K562 (cell line): ENCODE results near the gene RLN2. TPM values are rescaled to one million over a fixed set of nuclear protein-coding genes. Genes with fewer than 3 reads are reported as not detected.

Experiments used
- ATAC-seq: fragments of 200-7000 bp; cut with Tn5 transposase; 3 replicates; pipeline ENCODE4 v1.9.1; 2020; ENCODE audit warnings: moderate library complexity
- BruUV-seq: library from RNA; stranded (reverse); fragments of 400-500 nt; replicated peaks from 2 replicates; lab custom pipeline; 2021; lab: Mats Ljungman, UMichigan
- CTCF ChIA-PET: fragments of 300-600 bp; formaldehyde crosslinking; extraction: SDS; loops from one replicate; lab custom pipeline; 2021; ENCODE audit warnings: low intra/inter-chr PET ratio; lab: Yijun Ruan, JAX
- POLR2A ChIA-PET: fragments of 300-600, 350-650 bp; sonication (Branson Sonifier 250); formaldehyde crosslinking; extraction: SDS; loops from one replicate; lab custom pipeline; 2021; ENCODE audit warnings: antibody characterized with exemption, inconsistent platforms; lab: Yijun Ruan, JAX
- DNase-seq, 4 experiments: peaks; one replicate each; pipeline versions ENCODE4 v3.0.0 to v3.0.0-alpha.2; 2011 to 2018; ENCODE audit warnings: low spot score in 3 of 4, mixed read lengths in 3 of 4; ENCODE audit errors: extremely low read depth in 1 of 4
- FAIRE-seq: peaks from 2 replicates; lab custom pipeline; 2011; peaks lifted over from hg19 to GRCh38; lab: Jason Lieb, UNC
- H2AFZ ChIP-seq: 2 replicates; pipeline ENCODE4 v1.6.0; 2011; ENCODE audit warnings: low read depth, low read length, control low read depth, inconsistent platforms
- H3K27ac ChIP-seq: fragments of 200-600 bp; 3 replicates; pipeline ENCODE4 v1.8.0; 2011; ENCODE audit warnings: low read depth, mild to moderate bottlenecking, control low read depth, inconsistent platforms, low read length, moderate library complexity, mixed read lengths; ENCODE audit errors: extremely low read depth
- H3K27me3 ChIP-seq, 2 experiments: fragments of 300-600 bp in 1 of 2; 2 replicates in 1 of 2; 3 replicates in 1 of 2; pipeline versions ENCODE4 v1.6.0 to v1.8.0; 2011; ENCODE audit warnings: inconsistent platforms in 2 of 2, low read length in 2 of 2, mild to moderate bottlenecking in 1 of 2, mixed read lengths in 1 of 2, moderate library complexity in 1 of 2; ENCODE audit not compliant: control insufficient read depth in 2 of 2, insufficient read depth in 2 of 2
- H3K36me3 ChIP-seq: fragments of 300-600 bp; 3 replicates; pipeline ENCODE4 v1.8.0; 2011; ENCODE audit warnings: mild to moderate bottlenecking, low read length, inconsistent platforms; ENCODE audit not compliant: control insufficient read depth, insufficient read depth
- H3K4me1 ChIP-seq, 2 experiments: fragments of 200-600 bp in 1 of 2; replicated peaks in 1 of 2; 2 replicates in 1 of 2; 3 replicates in 1 of 2; pipeline versions ENCODE4 v1.5.1 to v1.8.0; 2011; ENCODE audit warnings: inconsistent platforms in 2 of 2, low read length in 2 of 2, mild to moderate bottlenecking in 1 of 2, mixed read lengths in 1 of 2, moderate library complexity in 1 of 2; ENCODE audit not compliant: control insufficient read depth in 2 of 2, insufficient read depth in 2 of 2
- H3K4me2 ChIP-seq: 2 replicates; pipeline ENCODE4 v1.6.1; 2011; ENCODE audit warnings: low read length, control low read depth, inconsistent platforms, mixed read lengths; ENCODE audit not compliant: insufficient read depth
- H3K4me3 ChIP-seq: fragments of 200-600 bp; sonication (generic), shearing (Covaris generic); 2 replicates; pipeline ENCODE4 v1.5.1; 2016; ENCODE audit warnings: control low read depth, inconsistent platforms
- H3K79me2 ChIP-seq: fragments of 200-600 bp; 3 replicates; pipeline ENCODE4 v1.8.0; 2011; ENCODE audit warnings: low read length, inconsistent platforms; ENCODE audit not compliant: control insufficient read depth, insufficient read depth
- H3K9ac ChIP-seq, 2 experiments: 2 replicates each; pipeline versions ENCODE4 v1.6.0 to v1.6.1; 2011; ENCODE audit warnings: low read depth in 2 of 2, low read length in 2 of 2, control low read depth in 1 of 2, inconsistent platforms in 1 of 2, mild to moderate bottlenecking in 1 of 2, mixed read lengths in 1 of 2; ENCODE audit not compliant: insufficient read depth in 1 of 2
- H3K9me1 ChIP-seq: one replicate; pipeline ENCODE4 v1.6.0; 2011; ENCODE audit warnings: inconsistent platforms, mild to moderate bottlenecking, low read length, moderate library complexity; ENCODE audit not compliant: control insufficient read depth, insufficient read depth
- H3K9me3 ChIP-seq: replicated peaks from 2 replicates; pipeline ENCODE4 v1.5.1; 2011; ENCODE audit warnings: low read depth, low read length, inconsistent platforms; ENCODE audit not compliant: control insufficient read depth, insufficient read depth
- H4K20me1 ChIP-seq: replicated peaks from 2 replicates; pipeline ENCODE4 v1.6.1; 2011; ENCODE audit warnings: low read length, inconsistent platforms, mixed read lengths; ENCODE audit not compliant: control insufficient read depth, insufficient read depth
- CBFA2T3 ChIP-seq: fragments of 450-650 bp; IDR thresholded peaks from 2 replicates; pipeline ENCODE4 v1.6.1; 2017
- ETV5 ChIP-seq: sonication (generic); formaldehyde crosslinking; IDR thresholded peaks from 2 replicates; pipeline ENCODE4 v1.4.0; 2020; ENCODE audit warnings: low read depth, mild to moderate bottlenecking, missing genetic modification reagents
- HMG20A ChIP-seq: fragments of 450-650 bp; formaldehyde crosslinking; conservative IDR thresholded peaks from 2 replicates; pipeline ENCODE4 v1.4.0; 2020; ENCODE audit warnings: mild to moderate bottlenecking, mixed read lengths
- JUNB ChIP-seq: fragments of 450-650 bp; formaldehyde crosslinking; conservative IDR thresholded peaks from 2 replicates; pipeline ENCODE4 v1.4.0; 2020; ENCODE audit warnings: mild to moderate bottlenecking
- MYNN ChIP-seq, 2 experiments: sonication (generic); formaldehyde crosslinking in 1 of 2; IDR thresholded peaks; 2 replicates each; pipeline versions ENCODE4 v1.5.0 to v1.6.1; 2016 to 2020; ENCODE audit warnings: antibody characterized with exemption in 1 of 2, missing genetic modification reagents in 1 of 2
- PHF20 ChIP-seq: fragments of 450-650 bp; IDR thresholded peaks from 2 replicates; pipeline ENCODE4 v1.6.1; 2018; ENCODE audit not compliant: partially characterized antibody
- RBM15 ChIP-seq: fragments of 200-400 bp; formaldehyde crosslinking; IDR thresholded peaks from 2 replicates; pipeline ENCODE4 v1.6.1; 2018; ENCODE audit warnings: mild to moderate bottlenecking, low read length, moderate library complexity; ENCODE audit not compliant: insufficient read depth
- TAF15 ChIP-seq: fragments of 200-400 bp; formaldehyde crosslinking; IDR thresholded peaks from 2 replicates; pipeline ENCODE4 v1.6.1; 2017; ENCODE audit warnings: mild to moderate bottlenecking, low read depth, low read length, moderate library complexity
- ZKSCAN3 ChIP-seq: fragments of 250-450 bp; sonication (Bioruptor Pico); IDR thresholded peaks from 2 replicates; pipeline ENCODE4 v1.4.0; 2020
- ZNF143 ChIP-seq: sonication (generic); formaldehyde crosslinking; IDR thresholded peaks from 2 replicates; pipeline ENCODE4 v1.9.0; 2022; ENCODE audit warnings: mild to moderate bottlenecking, missing genetic modification reagents
- ZNF3 ChIP-seq: fragments of 250-450 bp; sonication (Bioruptor Pico); IDR thresholded peaks from 2 replicates; pipeline ENCODE4 v1.5.0; 2021; ENCODE audit warnings: mild to moderate bottlenecking, moderate library complexity
- ZNF384 ChIP-seq: IDR thresholded peaks from 2 replicates; pipeline ENCODE4 v1.6.1; 2012; ENCODE audit warnings: low read depth, low read length, improper control_type of control experiment
- ZNF589 ChIP-seq: fragments of 200-800 bp; sonication (Bioruptor generic); IDR thresholded peaks from 2 replicates; pipeline ENCODE4 v1.6.1; 2016; ENCODE audit warnings: low read depth, missing genetic modification characterization, missing compliant biosample characterization
- WGBS: fragments of 100-300 bp; shearing (Covaris generic); methylation state at CpG from one replicate; pipeline ENCODE4 v1.1.6; 2016; ENCODE audit warnings: low coverage, mixed read lengths; ENCODE audit not compliant: insufficient coverage; ENCODE audit errors: missing lambda C conversion rate; 5-methylcytosine and 5-hydroxymethylcytosine counted together
- in situ Hi-C: fragments of 300-500 bp; cut with MboI; formaldehyde crosslinking; loops from 4 replicates; pipeline ENCODE4 v1.15.0; 2018; ENCODE audit warnings: inconsistent platforms, mixed read lengths
- intact Hi-C: fragments of 100-400 bp; cut with micrococcal nuclease; formaldehyde crosslinking; loops from 2 replicates; pipeline ENCODE4 v1.14.2; 2022
- polyA plus RNA-seq, 8 experiments: library from polyadenylated mRNA; depleted of rRNA in 4 of 8; stranded (reverse) in 5 of 8; unstranded in 3 of 8; fragments of >200 nt; fragmentation: Nextera tagmentation in 2 of 8; fragmentation: Illumina TruSeq in 1 of 8; extraction: Ambion mirVana in 2 of 8; extraction: Trizol in 1 of 8; gene quantifications; 2 replicates each; pipeline versions ENCODE4 v1.2.1 to v1.2.3, GENCODE V29; 2011 to 2014; ENCODE audit warnings: inconsistent platforms in 1 of 8, missing spikeins in 1 of 8
- total RNA-seq, 7 experiments: library from RNA; depleted of rRNA in 6 of 7; stranded (reverse); fragments of >200 nt in 6 of 7; fragmentation: Illumina TruSeq in 2 of 7; extraction: Trizol in 2 of 7; gene quantifications; 2 replicates each; pipeline versions ENCODE4 v1.2.1 to v1.2.3, GENCODE V29; 2011 to 2021; ENCODE audit warnings: low replicate concordance in 1 of 7
- TF ChIP-seq, protein P1 (sequence below): sonication (generic); formaldehyde crosslinking; IDR thresholded peaks from 2 replicates; pipeline ENCODE4 v1.8.0; 2022; ENCODE audit warnings: mild to moderate bottlenecking, missing genetic modification reagents
- TF ChIP-seq, protein P2 (sequence below): fragments of 450-650 bp; formaldehyde crosslinking; IDR thresholded peaks from 2 replicates; pipeline ENCODE4 v1.4.0; 2022; ENCODE audit warnings: missing genetic modification characterization
- TF ChIP-seq, protein P3 (sequence below), 2 experiments: fragments of 450-650 bp in 1 of 2; IDR thresholded peaks; 2 replicates each; pipeline ENCODE4 v1.6.1; 2011 to 2017; ENCODE audit warnings: low read depth in 2 of 2, antibody characterized with exemption in 1 of 2, borderline replicate concordance in 1 of 2, low read length in 1 of 2, mild to moderate bottlenecking in 1 of 2, mixed read lengths in 1 of 2; ENCODE audit not compliant: control insufficient read depth in 1 of 2

RLN2 gene
- total and polyA plus RNA-seq, 9 of the 15 experiments (the other 6 are each of a cell fraction or from before 2014, with no cell fraction given), result 0.08 to 0.17 TPM; not detected in 7

DNA sequence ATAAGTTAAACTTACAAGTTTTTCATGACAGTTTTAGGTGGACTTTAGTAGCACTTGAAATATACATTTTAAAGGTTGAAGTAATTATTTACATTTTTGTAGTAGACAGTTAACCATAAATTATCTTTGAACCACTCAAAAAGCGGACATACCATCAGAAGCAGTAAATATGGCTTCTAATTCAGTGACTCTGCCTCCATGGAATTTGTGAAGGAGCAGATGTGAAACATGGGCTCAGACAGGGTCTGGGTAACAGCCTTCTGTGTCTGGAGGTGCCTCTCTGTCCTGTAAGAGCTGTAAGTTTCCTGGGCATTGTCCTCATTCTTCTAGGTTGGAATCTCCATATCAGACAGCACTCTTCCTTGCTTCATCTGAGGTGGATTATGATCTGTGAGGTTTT, 12.4 kb downstream of the RLN2 start (continued):
- TF ChIP-seq TAF15 (no peak), MYNN (IDR thresholded peaks at IDR 0.05) (no peak), MYNN (CRISPR knock-in tag; IDR thresholded peaks at IDR 0.05) (no peak), ZNF589 (CRISPR knock-in tag) (no peak), ZNF3 (CRISPR knock-in tag) (no peak), ETV5 (CRISPR knock-in tag) (no peak), ZNF384 (no peak)

- Histone ChIP-seq H3K9me1 (no peaks in the 10 kb centered on the region), H3K4me3 (no peak overlapping the region), H3K79me2 (no peaks in the 10 kb centered on the region), H4K20me1 (no peaks in the 10 kb centered on the region), H3K4me2 (no peak overlapping the region), H3K4me1 (no peaks in the 10 kb centered on the region), H3K9me3 (no peaks in the 10 kb centered on the region), H3K36me3 (no peaks in the 10 kb centered on the region), H2AFZ (no peak overlapping the region), H3K27me3 (no peaks in the 10 kb centered on the region), H3K27ac (no peak overlapping the region), H3K9ac (no peak overlapping the region)
- in situ Hi-C loops, result no loop called here
- CTCF ChIA-PET, result no interaction called here
- ATAC-seq (no peak), FAIRE-seq (no peak), DNase-seq (no peak)
- intact Hi-C loops, result no loop called here
- 0% methylated on average over 1 of the region's 1 CpG for WGBS
- no TSS peak for BruUV-seq
- POLR2A ChIA-PET, result no interaction called here
- TF ChIP-seq, protein P1, sequence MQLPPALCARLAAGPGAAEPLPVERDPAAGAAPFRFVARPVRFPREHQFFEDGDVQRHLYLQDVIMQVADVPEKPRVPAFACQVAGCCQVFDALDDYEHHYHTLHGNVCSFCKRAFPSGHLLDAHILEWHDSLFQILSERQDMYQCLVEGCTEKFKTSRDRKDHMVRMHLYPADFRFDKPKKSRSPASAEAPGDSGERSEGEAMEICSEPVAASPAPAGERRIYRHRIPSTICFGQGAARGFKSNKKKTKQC (CRISPR knock-in tag), result no peak
- TF ChIP-seq PHF20 (no peak), ZNF143 (CRISPR knock-in tag) (no peak), CBFA2T3 (no peak), JUNB (CRISPR knock-in tag) (no peak), HMG20A (CRISPR knock-in tag) (no peak), ZKSCAN3 (CRISPR knock-in tag) (no peak), RBM15 (no peak)
- TF ChIP-seq, protein P2, sequence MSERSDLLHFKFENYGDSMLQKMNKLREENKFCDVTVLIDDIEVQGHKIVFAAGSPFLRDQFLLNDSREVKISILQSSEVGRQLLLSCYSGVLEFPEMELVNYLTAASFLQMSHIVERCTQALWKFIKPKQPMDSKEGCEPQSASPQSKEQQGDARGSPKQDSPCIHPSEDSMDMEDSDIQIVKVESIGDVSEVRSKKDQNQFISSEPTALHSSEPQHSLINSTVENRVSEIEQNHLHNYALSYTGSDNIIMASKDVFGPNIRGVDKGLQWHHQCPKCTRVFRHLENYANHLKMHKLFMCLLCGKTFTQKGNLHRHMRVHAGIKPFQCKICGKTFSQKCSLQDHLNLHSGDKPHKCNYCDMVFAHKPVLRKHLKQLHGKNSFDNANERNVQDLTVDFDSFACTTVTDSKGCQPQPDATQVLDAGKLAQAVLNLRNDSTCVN (CRISPR knock-in tag), result no peak
- TF ChIP-seq, protein P3, sequence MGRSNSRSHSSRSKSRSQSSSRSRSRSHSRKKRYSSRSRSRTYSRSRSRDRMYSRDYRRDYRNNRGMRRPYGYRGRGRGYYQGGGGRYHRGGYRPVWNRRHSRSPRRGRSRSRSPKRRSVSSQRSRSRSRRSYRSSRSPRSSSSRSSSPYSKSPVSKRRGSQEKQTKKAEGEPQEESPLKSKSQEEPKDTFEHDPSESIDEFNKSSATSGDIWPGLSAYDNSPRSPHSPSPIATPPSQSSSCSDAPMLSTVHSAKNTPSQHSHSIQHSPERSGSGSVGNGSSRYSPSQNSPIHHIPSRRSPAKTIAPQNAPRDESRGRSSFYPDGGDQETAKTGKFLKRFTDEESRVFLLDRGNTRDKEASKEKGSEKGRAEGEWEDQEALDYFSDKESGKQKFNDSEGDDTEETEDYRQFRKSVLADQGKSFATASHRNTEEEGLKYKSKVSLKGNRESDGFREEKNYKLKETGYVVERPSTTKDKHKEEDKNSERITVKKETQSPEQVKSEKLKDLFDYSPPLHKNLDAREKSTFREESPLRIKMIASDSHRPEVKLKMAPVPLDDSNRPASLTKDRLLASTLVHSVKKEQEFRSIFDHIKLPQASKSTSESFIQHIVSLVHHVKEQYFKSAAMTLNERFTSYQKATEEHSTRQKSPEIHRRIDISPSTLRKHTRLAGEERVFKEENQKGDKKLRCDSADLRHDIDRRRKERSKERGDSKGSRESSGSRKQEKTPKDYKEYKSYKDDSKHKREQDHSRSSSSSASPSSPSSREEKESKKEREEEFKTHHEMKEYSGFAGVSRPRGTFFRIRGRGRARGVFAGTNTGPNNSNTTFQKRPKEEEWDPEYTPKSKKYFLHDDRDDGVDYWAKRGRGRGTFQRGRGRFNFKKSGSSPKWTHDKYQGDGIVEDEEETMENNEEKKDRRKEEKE (IDR thresholded peaks at IDR 0.05; ENCODE audit: borderline replicate concordance in 1 of 2, control insufficient read depth in 1 of 2, low read depth in 2 of 2, low read length in 1 of 2), result no peak
Observed at GRCh38 chr9:5288591-5288990, 15.9 kb downstream of the RLN2 start.
